K562 (cell line): Measurements from ENCODE around the gene PIGQ. TPM values are rescaled to one million over a fixed set of nuclear protein-coding genes. Genes with fewer than 3 reads are reported as not detected.
A peak's percentile ranks its signal among the peaks of the same experiment; 100 is the strongest.

Experiments used
- ATAC-seq: fragments of 200-7000 bp; cut with Tn5 transposase; 3 replicates; pipeline ENCODE4 v1.9.1; 2020; ENCODE audit warnings: moderate library complexity
- BruUV-seq: library from RNA; stranded (reverse); fragments of 400-500 nt; replicated peaks from 2 replicates; lab custom pipeline; 2021; lab: Mats Ljungman, UMichigan
- CTCF ChIA-PET: fragments of 300-600 bp; formaldehyde crosslinking; extraction: SDS; loops from one replicate; lab custom pipeline; 2021; ENCODE audit warnings: low intra/inter-chr PET ratio; lab: Yijun Ruan, JAX
- POLR2A ChIA-PET: fragments of 300-600, 350-650 bp; sonication (Branson Sonifier 250); formaldehyde crosslinking; extraction: SDS; loops from one replicate; lab custom pipeline; 2021; ENCODE audit warnings: antibody characterized with exemption, inconsistent platforms; lab: Yijun Ruan, JAX
- DNase-seq, 4 experiments: peaks; one replicate each; pipeline versions ENCODE4 v3.0.0 to v3.0.0-alpha.2; 2011 to 2018; ENCODE audit warnings: low spot score in 3 of 4, mixed read lengths in 3 of 4; ENCODE audit errors: extremely low read depth in 1 of 4
- FAIRE-seq: peaks from 2 replicates; lab custom pipeline; 2011; peaks lifted over from hg19 to GRCh38; lab: Jason Lieb, UNC
- H2AFZ ChIP-seq: 2 replicates; pipeline ENCODE4 v1.6.0; 2011; ENCODE audit warnings: low read depth, low read length, control low read depth, inconsistent platforms
- H3K27ac ChIP-seq: fragments of 200-600 bp; 3 replicates; pipeline ENCODE4 v1.8.0; 2011; ENCODE audit warnings: low read depth, mild to moderate bottlenecking, control low read depth, inconsistent platforms, low read length, moderate library complexity, mixed read lengths; ENCODE audit errors: extremely low read depth
- H3K27me3 ChIP-seq, 2 experiments: fragments of 300-600 bp in 1 of 2; 2 replicates in 1 of 2; 3 replicates in 1 of 2; pipeline versions ENCODE4 v1.6.0 to v1.8.0; 2011; ENCODE audit warnings: inconsistent platforms in 2 of 2, low read length in 2 of 2, mild to moderate bottlenecking in 1 of 2, mixed read lengths in 1 of 2, moderate library complexity in 1 of 2; ENCODE audit not compliant: control insufficient read depth in 2 of 2, insufficient read depth in 2 of 2
- H3K36me3 ChIP-seq: fragments of 300-600 bp; 3 replicates; pipeline ENCODE4 v1.8.0; 2011; ENCODE audit warnings: mild to moderate bottlenecking, low read length, inconsistent platforms; ENCODE audit not compliant: control insufficient read depth, insufficient read depth
- H3K4me1 ChIP-seq, 2 experiments: fragments of 200-600 bp in 1 of 2; replicated peaks in 1 of 2; 2 replicates in 1 of 2; 3 replicates in 1 of 2; pipeline versions ENCODE4 v1.5.1 to v1.8.0; 2011; ENCODE audit warnings: inconsistent platforms in 2 of 2, low read length in 2 of 2, mild to moderate bottlenecking in 1 of 2, mixed read lengths in 1 of 2, moderate library complexity in 1 of 2; ENCODE audit not compliant: control insufficient read depth in 2 of 2, insufficient read depth in 2 of 2
- H3K4me2 ChIP-seq: 2 replicates; pipeline ENCODE4 v1.6.1; 2011; ENCODE audit warnings: low read length, control low read depth, inconsistent platforms, mixed read lengths; ENCODE audit not compliant: insufficient read depth
- H3K4me3 ChIP-seq: fragments of 200-600 bp; sonication (generic), shearing (Covaris generic); 2 replicates; pipeline ENCODE4 v1.5.1; 2016; ENCODE audit warnings: control low read depth, inconsistent platforms
- H3K79me2 ChIP-seq: fragments of 200-600 bp; 3 replicates; pipeline ENCODE4 v1.8.0; 2011; ENCODE audit warnings: low read length, inconsistent platforms; ENCODE audit not compliant: control insufficient read depth, insufficient read depth
- H3K9ac ChIP-seq, 2 experiments: 2 replicates each; pipeline versions ENCODE4 v1.6.0 to v1.6.1; 2011; ENCODE audit warnings: low read depth in 2 of 2, low read length in 2 of 2, control low read depth in 1 of 2, inconsistent platforms in 1 of 2, mild to moderate bottlenecking in 1 of 2, mixed read lengths in 1 of 2; ENCODE audit not compliant: insufficient read depth in 1 of 2
- H3K9me1 ChIP-seq: one replicate; pipeline ENCODE4 v1.6.0; 2011; ENCODE audit warnings: inconsistent platforms, mild to moderate bottlenecking, low read length, moderate library complexity; ENCODE audit not compliant: control insufficient read depth, insufficient read depth
- H3K9me3 ChIP-seq: replicated peaks from 2 replicates; pipeline ENCODE4 v1.5.1; 2011; ENCODE audit warnings: low read depth, low read length, inconsistent platforms; ENCODE audit not compliant: control insufficient read depth, insufficient read depth
- H4K20me1 ChIP-seq: replicated peaks from 2 replicates; pipeline ENCODE4 v1.6.1; 2011; ENCODE audit warnings: low read length, inconsistent platforms, mixed read lengths; ENCODE audit not compliant: control insufficient read depth, insufficient read depth
- FUS ChIP-seq: fragments of 200-400 bp; formaldehyde crosslinking; optimal IDR thresholded peaks from 2 replicates; pipeline ENCODE3; 2017; ENCODE audit warnings: low read depth, low read length
- LEF1 ChIP-seq: fragments of 450-650 bp; IDR thresholded peaks from 2 replicates; pipeline ENCODE4 v1.6.1; 2016; ENCODE audit warnings: mild to moderate bottlenecking
- MYC ChIP-seq, 2 experiments: fragments of 250-450 bp in 1 of 2; sonication (Bioruptor Pico) in 1 of 2; IDR thresholded peaks; 2 replicates each; pipeline versions ENCODE4 v1.5.1 to v1.6.1; 2012 to 2021; ENCODE audit warnings: low read depth in 2 of 2, borderline replicate concordance in 1 of 2, improper control_type of control experiment in 1 of 2, low read length in 1 of 2, mild to moderate bottlenecking in 1 of 2, moderate library complexity in 1 of 2
- POLR2G ChIP-seq: fragments of 200-400 bp; formaldehyde crosslinking; IDR thresholded peaks from 2 replicates; pipeline ENCODE4 v1.6.1; 2017; ENCODE audit warnings: low read depth, mild to moderate bottlenecking, antibody characterized with exemption, low read length, moderate library complexity
- RBFOX2 ChIP-seq: fragments of 200-400 bp; formaldehyde crosslinking; IDR thresholded peaks from 2 replicates; pipeline ENCODE4 v1.6.1; 2017; ENCODE audit warnings: low read depth, mild to moderate bottlenecking, low read length, moderate library complexity
- WGBS: fragments of 100-300 bp; shearing (Covaris generic); methylation state at CpG from one replicate; pipeline ENCODE4 v1.1.6; 2016; ENCODE audit warnings: low coverage, mixed read lengths; ENCODE audit not compliant: insufficient coverage; ENCODE audit errors: missing lambda C conversion rate; 5-methylcytosine and 5-hydroxymethylcytosine counted together
- in situ Hi-C: fragments of 300-500 bp; cut with MboI; formaldehyde crosslinking; loops from 4 replicates; pipeline ENCODE4 v1.15.0; 2018; ENCODE audit warnings: inconsistent platforms, mixed read lengths
- intact Hi-C: fragments of 100-400 bp; cut with micrococcal nuclease; formaldehyde crosslinking; loops from 2 replicates; pipeline ENCODE4 v1.14.2; 2022
- polyA plus RNA-seq, 8 experiments: library from polyadenylated mRNA; depleted of rRNA in 4 of 8; stranded (reverse) in 5 of 8; unstranded in 3 of 8; fragments of >200 nt; fragmentation: Nextera tagmentation in 2 of 8; fragmentation: Illumina TruSeq in 1 of 8; extraction: Ambion mirVana in 2 of 8; extraction: Trizol in 1 of 8; gene quantifications; 2 replicates each; pipeline versions ENCODE4 v1.2.1 to v1.2.3, GENCODE V29; 2011 to 2014; ENCODE audit warnings: inconsistent platforms in 1 of 8, missing spikeins in 1 of 8
- total RNA-seq, 7 experiments: library from RNA; depleted of rRNA in 6 of 7; stranded (reverse); fragments of >200 nt in 6 of 7; fragmentation: Illumina TruSeq in 2 of 7; extraction: Trizol in 2 of 7; gene quantifications; 2 replicates each; pipeline versions ENCODE4 v1.2.1 to v1.2.3, GENCODE V29; 2011 to 2021; ENCODE audit warnings: low replicate concordance in 1 of 7

PIGQ gene
- total and polyA plus RNA-seq, 9 of the 15 experiments (the other 6 are each of a cell fraction or from before 2014, with no cell fraction given) = 0.20 to 49.6 (median 11.7) TPM

DNA sequence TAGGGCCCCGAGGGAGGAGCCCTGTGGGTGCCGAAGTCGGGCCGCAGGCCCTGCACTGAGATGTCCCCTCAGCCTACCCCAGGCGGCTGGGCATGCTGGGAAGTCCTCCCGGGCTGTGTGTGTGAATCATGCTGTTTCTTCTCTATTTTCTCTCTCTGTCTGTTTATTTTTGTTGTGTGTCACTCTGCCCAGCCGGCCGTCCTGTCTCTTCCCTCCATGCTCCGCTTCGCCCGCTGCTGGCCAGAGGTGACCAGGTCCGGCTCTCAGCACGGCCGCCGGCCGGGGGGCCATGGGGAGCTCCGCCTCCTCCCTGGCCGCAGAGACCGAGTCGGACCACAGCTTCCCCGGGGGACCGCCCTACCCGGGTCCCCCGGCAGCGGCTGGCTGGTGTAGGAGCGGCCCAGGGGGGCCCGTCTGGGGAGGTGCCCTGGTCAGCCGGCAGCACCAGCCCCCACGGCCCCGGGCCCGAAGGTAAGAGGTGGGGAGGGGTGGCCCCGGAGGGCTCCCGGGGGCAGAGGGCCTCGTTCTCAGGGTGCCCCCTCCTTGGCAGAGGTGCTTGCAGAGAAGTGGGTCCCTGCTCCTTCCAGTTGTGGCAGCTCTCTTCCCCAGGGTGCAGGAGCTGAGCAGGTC is 29.8 kb upstream of the PIGQ start:
- in situ Hi-C loops (no loop called here), intact Hi-C loops (no loop called here)
- POLR2A ChIA-PET = interaction anchor here (0.6 kb wide), 1 partner anchor 13 kb away, joined by 4 read pairs; the partner anchor contains the start of gene CAPN15
- H3K4me2 ChIP-seq = no peak overlapping the region
- 0 out of 2 replicates have a peak, but pooled peaks cover 2% of the 10 kb centered on the region for H4K20me1 ChIP-seq
- WGBS = 96% methylated on average over 25 of the region's 34 CpGs
- H3K4me3 ChIP-seq = no peak overlapping the region
- H3K79me2 ChIP-seq = peaks cover 96% of the 10 kb centered on the region
- no TSS peak for BruUV-seq
- H3K9ac ChIP-seq = no peak overlapping the region
- DNase-seq (no peak), FAIRE-seq (no peak), ATAC-seq (no peak)
- peaks cover 7% of the 10 kb centered on the region for H3K9me1 ChIP-seq
- H3K27me3 ChIP-seq = no peaks in the 10 kb centered on the region
- H3K4me1 ChIP-seq = peaks cover 2 to 79% of the 10 kb centered on the region in 2 experiments; a peak in 4 of 5 replicates
- no peaks in the 10 kb centered on the region for H3K9me3 ChIP-seq
- H3K27ac ChIP-seq = no peak overlapping the region
- no peak overlapping the region for H2AFZ ChIP-seq
- TF ChIP-seq FUS (no peak), POLR2G (peak; percentile 35), LEF1 (no peak)
- H3K36me3 ChIP-seq = peaks cover 69% of the 10 kb centered on the region; the same call in 1 of the 3 replicates
- CTCF ChIA-PET = no interaction called here

DNA sequence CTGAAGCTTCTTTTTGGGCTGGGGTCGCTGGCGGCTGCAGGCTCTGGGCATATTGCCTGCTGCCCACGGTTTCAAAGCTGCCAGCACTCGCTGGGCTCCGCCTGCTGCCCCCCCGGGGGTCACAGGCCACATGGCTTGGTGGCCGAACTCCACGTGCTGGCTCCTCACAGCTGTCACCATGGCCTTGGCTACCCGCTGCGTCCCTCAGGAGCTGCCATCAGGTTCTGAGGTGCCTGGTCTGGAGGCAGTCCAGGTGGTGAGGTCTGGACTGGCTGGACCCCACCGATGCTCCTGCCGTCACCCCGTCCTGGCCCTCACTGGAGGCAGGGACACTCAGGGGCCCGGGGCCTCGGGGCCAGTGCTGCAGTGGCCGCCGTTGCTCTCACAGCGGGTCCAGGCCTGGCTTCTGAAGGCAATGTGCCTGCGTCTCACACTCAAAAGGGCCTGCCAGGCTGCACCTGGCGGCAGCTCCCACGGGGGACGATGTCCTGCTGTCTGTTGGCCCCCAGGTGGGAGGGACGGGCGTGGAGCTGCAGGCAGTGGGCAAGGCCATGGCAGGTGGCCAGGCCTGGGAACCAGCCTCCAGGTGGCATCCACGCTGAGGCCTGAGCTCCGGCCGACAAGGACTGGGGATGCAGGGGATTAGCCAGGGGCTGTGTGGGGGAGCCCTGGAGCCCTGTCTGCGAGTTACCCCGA is 29.0 kb upstream of the PIGQ start:
- POLR2A ChIA-PET = interaction anchor here (0.6 kb wide), 1 partner anchor 14 kb away, joined by 4 read pairs; the partner anchor contains the start of gene CAPN15
- Histone ChIP-seq H3K4me1 (peaks cover 0 to 79% of the 10 kb centered on the region in 2 experiments; a peak in 3 of 5 replicates), H3K9me3 (no peaks in the 10 kb centered on the region), H3K4me3 (no peak overlapping the region), H3K27me3 (no peaks in the 10 kb centered on the region), H3K9ac (no peak overlapping the region), H4K20me1 (0 out of 2 replicates have a peak, but pooled peaks cover 6% of the 10 kb centered on the region), H3K79me2 (peaks cover 96% of the 10 kb centered on the region), H3K9me1 (peaks cover 4% of the 10 kb centered on the region), H3K36me3 (peaks cover 68% of the 10 kb centered on the region; the same call in 1 of the 3 replicates), H2AFZ (no peak overlapping the region), H3K27ac (no peak overlapping the region), H3K4me2 (no peak overlapping the region)
- WGBS = 100% methylated on average over 22 of the region's 29 CpGs
- FAIRE-seq (no peak), ATAC-seq (no peak), DNase-seq (no peak)
- CTCF ChIA-PET = no interaction called here
- intact Hi-C loops = no loop called here
- BruUV-seq = no TSS peak
- in situ Hi-C loops = no loop called here
- peak; percentile 25; the same call in 1 of the 2 replicates for TF ChIP-seq RBFOX2
- no peak for TF ChIP-seq MYC (IDR thresholded peaks at IDR 0.05; ENCODE audit: low read depth, low read length)
- TF ChIP-seq MYC (CRISPR knock-in tag; IDR thresholded peaks at IDR 0.05; ENCODE audit: borderline replicate concordance, low read depth) = no peak
- TF ChIP-seq, all 486 proteins: peak for 1
